DMS53 treated with DMSO at 0.1 percent for 48 hours (cell line): Measurements from ENCODE around the gene CFAP77.
"Not testable (repeated sequence)": the region's sequence is repeated elsewhere in the genome, so short reads cannot be mapped to it uniquely, and the experiment has no call there.

Experiments used
- DNase-seq: peaks from one replicate; lab custom pipeline; 2025; ENCODE audit not compliant: unreplicated experiment; lab: John Stamatoyannopoulos, UW

The CFAP77 gene

GRCh38 chr9:132409828-132410528 is at the start of gene CFAP77:
Gene CFAP77, plus strand, starts transcription at chr9:132410211. Its CDS starts 61 bp downstream, at chr9:132410272.
- no peak for DNase-seq

GRCh38 chr9:132364068-132364467 is 45.9 kb upstream of the CFAP77 start:
- DNase-seq, result no peak

- no peak for DNase-seq
Measured at GRCh38 chr9:132365986-132366385, 44.0 kb upstream of the CFAP77 start.

- no peak for DNase-seq
Measured at GRCh38 chr9:132366481-132366880, 43.5 kb upstream of the CFAP77 start.

GRCh38 chr9:132367613-132368313 is 42.2 kb upstream of the CFAP77 start:
- DNase-seq, result no peak

GRCh38 chr9:132369421-132369820 is 40.6 kb upstream of the CFAP77 start:
- no peak for DNase-seq

GRCh38 chr9:132370592-132370991 is 39.4 kb upstream of the CFAP77 start:
- DNase-seq, result no peak

- peak; percentile 8 for DNase-seq
Measured at GRCh38 chr9:132372177-132373095, 37.6 kb upstream of the CFAP77 start.

GRCh38 chr9:132377769-132378168 is 32.2 kb upstream of the CFAP77 start:
- not testable (repeated sequence) for DNase-seq

GRCh38 chr9:132378416-132378815 is 31.6 kb upstream of the CFAP77 start:
- DNase-seq, result not testable (repeated sequence)

- no peak for DNase-seq
Measured at GRCh38 chr9:132381966-132382541, 28.0 kb upstream of the CFAP77 start.

GRCh38 chr9:132383462-132383883 is 26.5 kb upstream of the CFAP77 start:
- DNase-seq, result no peak

GRCh38 chr9:132384376-132384775 is 25.6 kb upstream of the CFAP77 start:
- DNase-seq, result no peak

- no peak for DNase-seq
Measured at GRCh38 chr9:132387133-132387532, 22.9 kb upstream of the CFAP77 start.

- no peak for DNase-seq
Measured at GRCh38 chr9:132390966-132391365, 19.0 kb upstream of the CFAP77 start.

GRCh38 chr9:132391449-132391848 is 18.6 kb upstream of the CFAP77 start:
- DNase-seq, result no peak

GRCh38 chr9:132395560-132395959 is 14.5 kb upstream of the CFAP77 start:
- DNase-seq, result no peak

GRCh38 chr9:132401824-132402223 is 8.2 kb upstream of the CFAP77 start:
- DNase-seq, result no peak

GRCh38 chr9:132404228-132404881 is 5.7 kb upstream of the CFAP77 start:
- DNase-seq, result no peak

GRCh38 chr9:132406554-132407122 is 3.4 kb upstream of the CFAP77 start, which contains the start of gene TTF1:
Gene TTF1, minus strand, starts transcription at chr9:132406840. Its CDS starts 4,019 bp downstream, at chr9:132402821.
- peak; percentile 76 for DNase-seq
